Stimulated activated CD4-positive, alpha-beta T cell treated with anti-CD3 and anti-CD28 coated beads, Interleukin-15, amount 100 ng/mL, for 24 hours (primary cell): Measurements from ENCODE around the gene NAT16.
"Not testable (repeated sequence)": the region's sequence is repeated elsewhere in the genome, so short reads cannot be mapped to it uniquely, and the experiment has no call there.

ENCODE experiments used
- DNase-seq: peaks from one replicate; pipeline ENCODE4 v3.0.0-alpha.2; 2020

NAT16 gene

DNA sequence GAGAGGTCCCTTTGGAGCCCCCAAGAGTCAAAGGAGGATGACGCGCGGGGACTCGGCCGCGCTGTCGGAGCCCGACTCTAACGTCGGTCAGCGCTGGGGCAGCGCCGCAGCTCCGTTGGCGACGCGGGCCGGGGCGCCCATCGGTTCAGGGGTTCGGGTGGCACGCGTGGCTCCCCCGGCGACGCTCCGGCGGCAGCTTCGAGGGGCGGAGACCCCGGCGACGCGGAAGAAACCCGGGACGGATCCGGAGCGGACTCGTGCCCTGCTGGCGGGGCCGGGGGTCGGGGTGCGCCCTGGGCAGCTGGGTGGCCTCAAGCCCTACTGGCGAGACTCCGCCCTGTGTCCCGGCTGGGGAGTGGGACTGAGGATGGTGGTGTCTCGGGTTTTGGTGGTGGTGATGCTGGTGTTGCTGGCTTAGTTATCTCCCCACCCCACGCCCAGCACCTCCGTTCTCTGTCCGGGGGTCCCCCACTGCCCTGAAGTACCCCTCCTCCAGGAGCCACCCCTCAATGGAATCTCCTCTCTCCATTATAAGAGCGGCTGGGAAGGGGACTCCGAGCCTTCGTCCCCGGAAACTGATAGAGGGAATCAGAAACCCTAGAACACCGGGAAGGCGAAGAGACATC is at the start of gene NAT16:
Gene NAT16, minus strand, starts transcription at position 164 of the 626 bp plus-strand sequence. CDS start 5,486 bp downstream, outside the sequence.
- no peak for DNase-seq

DNA sequence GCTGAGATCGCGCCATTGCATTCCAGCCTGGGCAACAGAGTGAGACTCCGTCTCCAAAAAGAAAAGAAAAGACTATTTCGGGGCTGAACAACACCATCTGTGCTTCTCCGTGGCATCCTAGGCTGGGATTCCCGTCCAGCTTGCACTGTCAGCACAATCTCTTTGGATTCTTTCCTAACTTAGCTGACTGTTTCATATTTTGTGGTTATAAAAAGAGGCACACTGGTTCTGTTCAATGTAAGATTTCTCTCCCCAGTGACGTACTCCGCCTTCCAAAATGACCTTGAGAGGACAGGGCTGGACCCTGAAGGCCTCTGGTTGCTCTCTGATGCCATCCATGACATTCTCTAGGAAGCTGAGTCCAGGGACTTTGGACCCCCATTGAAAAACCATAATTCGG is 46.6 kb upstream of the NAT16 start:
- no peak for DNase-seq

DNA sequence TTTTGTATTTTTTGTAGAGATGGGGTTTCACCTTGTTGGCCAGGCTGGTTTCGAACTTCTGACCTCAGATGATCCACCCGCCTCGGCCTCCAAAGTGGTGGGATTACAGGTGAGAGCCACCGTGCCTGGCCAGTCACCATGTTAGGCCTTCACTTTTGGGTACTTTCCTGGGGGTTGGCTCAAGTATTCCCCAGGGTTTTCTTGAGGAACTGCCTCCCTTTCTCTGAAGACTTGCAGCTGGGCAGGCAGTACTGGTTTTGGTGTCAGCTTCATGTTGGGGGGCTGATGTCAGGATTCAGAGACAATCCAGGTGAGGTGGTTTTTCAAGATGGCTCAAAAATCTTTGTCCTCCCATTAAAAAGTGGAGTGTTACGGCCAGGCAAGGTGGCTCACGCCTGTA is 45.6 kb upstream of the NAT16 start:
- DNase-seq: no peak

DNA sequence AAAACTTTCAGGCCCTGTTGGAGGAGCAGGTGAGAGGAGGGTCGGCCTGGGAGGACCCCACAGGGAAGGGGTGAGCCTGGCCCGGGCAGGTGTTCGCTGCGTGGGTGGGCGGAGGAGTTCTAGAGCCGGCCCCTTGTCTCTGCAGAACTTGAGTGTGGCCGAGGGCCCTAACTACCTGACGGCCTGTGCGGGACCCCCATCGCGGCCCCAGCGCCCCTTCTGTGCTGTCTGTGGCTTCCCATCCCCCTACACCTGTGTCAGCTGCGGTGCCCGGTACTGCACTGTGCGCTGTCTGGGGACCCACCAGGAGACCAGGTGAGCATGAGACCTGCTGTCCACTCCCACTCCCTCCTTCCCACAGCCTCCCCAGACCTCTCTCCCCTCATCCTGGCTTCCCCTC is 43.4 kb upstream of the NAT16 start:
- no peak for DNase-seq

DNA sequence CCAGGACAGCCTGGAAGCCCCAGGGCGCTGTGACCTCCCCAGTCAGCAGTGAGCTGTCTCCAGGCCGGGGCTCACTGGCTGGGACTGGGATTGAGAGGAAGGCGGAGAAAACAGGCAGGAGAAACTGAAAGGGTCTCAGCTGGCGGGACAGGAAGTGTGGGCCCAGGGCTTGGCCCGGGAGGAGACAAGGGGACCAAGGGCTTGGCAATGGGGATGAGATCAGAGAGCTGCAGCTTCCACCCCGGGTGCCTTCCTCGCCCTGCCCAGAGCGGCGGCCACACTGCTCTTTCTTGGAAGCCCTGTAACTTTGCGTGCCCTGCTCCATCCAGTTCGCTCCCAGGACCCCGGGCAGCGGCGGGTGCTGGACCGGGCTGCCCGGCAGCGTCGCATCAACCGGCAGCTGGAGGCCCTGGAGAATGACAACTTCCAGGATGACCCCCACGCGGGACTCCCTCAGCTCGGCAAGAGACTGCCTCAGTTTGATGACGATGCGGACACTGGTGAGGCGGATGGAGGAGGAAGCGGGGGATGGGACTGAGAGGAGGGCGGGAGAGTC is 42.3 kb upstream of the NAT16 start:
- no peak for DNase-seq

DNA sequence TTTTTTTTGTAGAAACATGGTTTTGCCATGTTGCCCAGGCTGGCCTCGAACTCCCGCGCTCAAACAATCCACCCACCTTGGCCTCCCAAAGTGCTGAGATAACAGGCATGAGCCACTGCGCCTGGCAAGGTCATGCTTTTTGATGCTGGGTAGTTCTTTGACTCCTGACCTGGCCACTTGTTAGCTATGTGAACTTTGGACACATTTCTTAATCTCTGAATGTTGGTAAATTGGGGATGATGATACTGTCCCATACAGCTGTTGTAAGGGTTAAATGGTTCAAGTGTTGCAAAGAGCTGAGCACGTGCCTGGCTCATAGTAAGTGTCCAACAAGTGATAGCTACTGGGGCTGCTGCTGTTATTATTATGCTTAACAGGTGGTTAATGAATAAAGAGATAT is 40.2 kb upstream of the NAT16 start:
- DNase-seq: no peak

DNA sequence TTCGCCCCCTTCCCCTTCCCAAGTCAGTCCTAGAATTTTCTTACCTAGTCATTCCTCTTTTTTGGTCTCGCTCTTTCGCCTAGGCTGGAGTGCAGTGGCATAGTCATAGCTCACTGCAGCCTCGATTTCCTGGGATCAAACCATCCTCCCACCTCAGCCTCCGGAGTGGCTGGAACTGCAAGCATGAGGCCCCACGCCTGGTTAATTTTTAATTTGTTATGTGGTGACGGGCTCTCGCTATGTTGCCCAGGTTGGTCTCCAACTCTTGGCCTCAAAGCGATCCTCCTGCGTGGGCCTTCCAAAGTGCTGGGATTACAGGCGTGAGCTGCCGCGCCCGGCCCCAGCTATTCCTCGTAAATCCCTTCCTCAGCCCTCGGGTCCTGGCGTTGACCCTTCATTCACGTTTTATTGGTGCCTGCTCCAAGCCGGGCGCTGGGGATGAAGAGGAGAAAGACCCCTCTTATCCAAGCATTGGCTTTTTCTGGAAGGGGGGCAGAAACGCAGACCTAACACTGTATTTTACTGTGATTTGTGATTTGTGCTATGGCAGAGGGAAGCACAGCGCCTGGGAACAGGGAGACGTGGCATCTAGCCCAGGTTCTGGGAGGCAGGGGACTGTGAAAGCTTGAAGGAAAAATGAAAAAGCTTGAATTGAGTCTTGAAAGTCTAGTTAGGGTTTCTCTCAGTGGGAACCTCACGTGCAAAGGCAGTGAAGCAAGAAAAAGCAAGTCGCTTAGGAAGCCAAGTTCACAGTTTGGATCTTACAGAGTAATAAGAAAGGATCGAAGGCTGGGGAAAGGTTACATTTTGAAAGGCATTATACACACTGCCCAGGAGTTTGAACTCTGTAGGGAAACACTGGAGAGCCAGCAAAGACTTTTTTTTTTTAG is 38.4 kb upstream of the NAT16 start:
- DNase-seq: no peak

DNA sequence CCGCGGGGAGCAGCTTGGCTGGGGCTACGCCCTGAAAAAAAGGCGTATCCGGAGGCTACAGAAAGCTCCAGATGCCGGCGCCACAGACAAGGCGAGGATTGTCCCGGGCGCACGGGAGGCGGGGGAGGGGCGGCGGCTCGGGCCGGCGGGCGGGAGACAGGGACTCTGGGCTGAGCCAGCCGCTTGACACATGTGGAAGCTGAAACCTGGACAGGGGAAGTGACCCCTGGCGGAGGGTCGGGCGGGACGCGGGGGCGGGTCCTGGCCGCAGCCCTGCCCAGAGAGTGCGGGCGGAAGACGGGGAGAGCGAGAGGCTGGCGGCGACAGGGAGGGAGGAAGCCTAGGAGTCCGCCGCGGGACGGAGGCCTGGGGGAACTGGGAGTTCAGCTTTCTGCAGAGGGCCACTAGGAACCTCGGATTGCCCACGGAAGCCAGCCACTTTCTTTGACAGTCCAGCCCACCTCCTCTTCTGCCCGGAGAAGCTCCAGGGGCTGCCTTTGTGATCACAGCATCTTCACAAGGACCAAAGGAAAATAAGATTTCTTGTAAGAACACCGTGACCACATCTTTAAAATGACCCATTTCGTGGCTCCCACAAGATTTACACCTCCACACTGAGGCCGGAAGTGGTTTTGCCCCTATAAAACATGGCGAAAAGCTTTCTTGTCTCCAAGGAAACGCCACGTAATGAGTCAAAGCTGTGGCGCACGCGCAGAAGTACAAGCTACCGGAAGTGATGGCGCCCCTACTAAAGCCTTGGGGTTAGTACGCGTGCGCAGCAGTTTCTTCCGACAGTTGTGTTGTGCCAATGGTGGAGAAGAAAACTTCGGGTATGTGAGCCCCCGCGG is 37.5 kb upstream of the NAT16 start, which contains the start of the genes PLOD3 and ZNHIT1:
Gene PLOD3, minus strand, starts transcription at position 194 of the 848 bp plus-strand sequence. CDS start 307 bp downstream, outside the sequence.
Gene ZNHIT1, plus strand, starts transcription at position 778 of the 848 bp plus-strand sequence. Its CDS starts 31 bp downstream, at position 809.
- DNase-seq: peak; percentile 96

DNA sequence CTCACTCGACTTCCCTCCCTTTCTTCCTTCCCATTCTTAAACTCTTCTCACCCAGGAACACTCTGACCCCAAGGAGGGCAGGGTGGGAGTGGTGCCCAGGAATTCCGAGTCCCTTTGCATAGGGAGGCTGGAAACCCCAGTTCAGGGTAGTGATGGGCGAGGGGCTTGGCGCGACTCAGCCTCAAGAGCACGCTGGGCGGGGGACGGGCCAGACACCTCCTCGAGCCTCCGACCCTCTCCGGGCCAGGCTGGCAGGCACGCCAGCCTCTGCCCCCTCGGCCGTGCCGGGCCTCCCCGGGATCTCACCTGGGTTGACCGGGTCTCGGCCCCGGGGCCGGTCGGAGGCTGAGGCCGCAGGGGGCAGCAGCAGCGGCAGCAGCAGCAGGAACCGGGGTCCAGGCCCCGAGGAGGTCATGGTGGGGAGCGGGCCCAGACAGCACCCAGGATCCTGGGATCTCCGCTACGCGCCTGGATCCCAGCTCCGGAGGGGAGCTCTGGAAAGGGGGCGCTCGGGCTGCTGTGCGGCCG is 36.8 kb upstream of the NAT16 start:
- DNase-seq: peak; percentile 29

DNA sequence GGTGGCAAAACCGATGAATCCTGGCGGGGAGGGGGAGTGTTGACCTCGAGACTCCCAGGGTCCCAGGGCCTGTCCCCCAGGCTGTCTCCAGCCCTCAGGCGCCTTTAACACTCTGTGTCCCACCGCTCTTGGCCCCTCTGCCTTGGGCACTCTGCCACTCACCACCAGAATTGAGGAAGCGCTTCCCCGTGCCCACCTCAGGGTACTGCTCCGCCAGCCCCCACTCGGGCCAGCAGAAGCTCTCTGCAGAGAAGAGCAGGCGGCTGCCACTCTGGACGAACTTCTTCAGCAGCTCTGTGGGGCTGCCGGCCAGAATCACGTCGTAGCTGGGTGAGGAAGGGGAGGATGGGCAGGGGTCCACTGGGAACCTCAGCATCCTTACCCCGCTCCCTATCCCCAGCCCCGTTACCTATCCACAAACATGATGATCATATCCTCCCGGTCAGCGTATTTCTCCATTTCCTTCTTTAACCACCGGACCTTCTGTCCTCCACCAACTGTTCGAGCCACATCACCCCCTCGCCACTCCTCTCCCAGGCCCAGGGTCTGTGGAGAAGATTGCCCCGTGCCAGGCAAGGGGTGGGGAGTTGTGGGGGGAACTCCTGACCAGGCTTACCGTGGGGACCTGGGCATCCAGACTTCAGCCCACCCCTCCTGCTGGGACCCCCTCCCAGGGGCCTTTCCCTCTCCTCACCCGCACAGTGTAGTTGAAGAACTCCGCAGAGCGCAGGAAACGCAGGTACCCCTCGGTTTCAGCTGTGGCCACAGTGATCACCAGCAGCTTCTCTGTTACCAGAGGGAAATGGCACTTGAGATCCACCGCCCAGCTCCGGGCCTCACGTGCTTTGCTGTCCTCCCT is 36.1 kb upstream of the NAT16 start:
- no peak for DNase-seq

DNA sequence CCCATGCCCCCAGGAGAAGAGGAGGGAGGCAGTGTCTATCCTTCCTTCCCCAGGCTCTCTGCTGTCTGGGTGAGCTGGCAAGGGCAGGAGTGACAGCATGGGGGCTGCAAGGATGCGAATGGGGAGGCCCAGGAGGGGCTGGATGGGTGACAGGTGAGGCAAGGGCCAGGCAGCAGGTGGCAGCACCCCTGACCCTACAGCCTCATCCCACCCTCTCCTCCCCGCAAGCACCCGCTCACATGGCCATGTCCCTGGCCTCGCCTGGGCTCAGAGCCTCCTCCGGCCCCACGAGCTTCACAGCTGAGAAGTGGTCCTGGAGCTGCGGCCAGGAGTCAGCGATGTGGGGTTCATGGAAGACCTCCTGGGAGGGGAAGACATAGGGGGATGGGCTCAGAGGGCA is 31.9 kb upstream of the NAT16 start:
- no peak for DNase-seq

DNA sequence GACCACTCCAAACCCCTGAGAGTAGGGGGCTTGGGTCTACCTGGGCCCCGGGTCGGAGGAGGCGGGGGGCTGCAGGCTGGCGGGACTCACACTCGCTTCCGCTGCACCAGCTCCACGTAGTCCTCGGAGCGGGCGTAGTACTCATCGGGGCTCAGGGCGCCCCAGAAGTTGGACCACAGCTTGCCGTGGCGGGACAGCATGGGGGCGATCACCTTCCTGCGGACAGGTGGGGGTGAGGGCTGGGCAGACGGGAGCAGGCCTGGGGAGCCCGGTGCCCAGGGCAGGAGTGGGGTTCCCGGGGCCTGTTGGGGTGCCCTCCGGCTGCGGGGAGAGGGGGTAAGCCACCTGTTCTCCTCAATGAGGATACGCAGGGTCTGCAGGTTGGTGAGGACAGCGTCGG is 31.4 kb upstream of the NAT16 start:
- no peak for DNase-seq

DNA sequence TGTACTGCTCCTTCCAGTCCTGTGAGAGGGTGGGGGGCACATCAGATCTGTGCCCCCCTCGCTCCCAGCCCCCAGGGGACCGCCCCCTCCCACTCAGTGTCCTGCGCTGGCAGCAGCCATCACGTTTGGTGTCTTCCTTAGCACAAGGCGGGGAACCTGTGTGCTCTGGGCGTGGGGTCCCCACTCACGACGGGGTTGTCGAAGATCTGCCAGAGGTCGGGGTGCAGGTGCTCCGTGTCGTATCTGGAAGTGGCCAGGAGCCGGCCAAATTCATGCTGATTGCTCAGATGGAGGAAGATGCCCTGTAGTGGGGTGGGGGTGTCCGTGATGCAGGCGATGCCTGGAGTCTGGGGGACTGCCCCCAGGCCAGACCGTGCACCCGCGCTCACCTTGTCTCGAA is 30.1 kb upstream of the NAT16 start:
- DNase-seq: no peak

DNA sequence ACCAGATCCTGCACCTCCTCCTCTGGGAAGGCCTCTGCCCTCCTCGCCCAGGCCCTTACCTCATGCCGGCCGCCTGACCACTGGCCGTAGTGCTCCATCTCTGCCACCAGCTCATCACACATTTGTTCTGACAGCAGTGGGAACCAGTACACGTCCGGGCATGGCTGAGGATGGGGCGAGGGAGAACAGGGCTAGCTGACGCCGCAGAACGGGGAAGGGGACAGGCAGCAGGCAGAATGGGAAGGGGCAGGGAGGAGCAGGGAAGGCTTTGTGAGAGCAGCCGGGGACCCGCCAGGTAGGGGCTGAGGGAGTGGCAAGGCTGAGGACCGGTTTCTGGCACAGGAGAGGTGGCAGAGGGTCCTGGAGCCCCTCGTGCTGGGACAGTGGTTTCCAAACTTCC is 28.7 kb upstream of the NAT16 start:
- no peak for DNase-seq

DNA sequence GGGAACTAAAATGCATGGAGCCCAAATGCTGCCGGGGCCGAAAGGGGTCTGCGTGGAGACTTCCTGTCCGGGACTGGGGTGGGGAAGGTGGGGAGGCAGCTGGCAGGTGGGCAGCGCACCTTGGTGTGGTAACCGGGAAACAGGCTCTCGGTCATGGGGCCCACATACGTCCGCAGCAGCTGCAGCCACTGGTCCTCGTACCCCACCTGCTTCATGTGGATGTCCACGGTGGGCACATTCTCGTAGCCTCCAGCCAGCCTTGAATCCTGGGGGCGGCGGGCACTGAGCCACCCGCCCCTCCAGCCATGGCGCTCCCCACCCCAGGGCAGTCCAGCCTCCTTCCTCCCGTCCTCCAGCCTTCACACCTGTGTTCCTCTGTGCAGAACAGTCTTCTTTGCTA is 27.4 kb upstream of the NAT16 start:
- DNase-seq: no peak

DNA sequence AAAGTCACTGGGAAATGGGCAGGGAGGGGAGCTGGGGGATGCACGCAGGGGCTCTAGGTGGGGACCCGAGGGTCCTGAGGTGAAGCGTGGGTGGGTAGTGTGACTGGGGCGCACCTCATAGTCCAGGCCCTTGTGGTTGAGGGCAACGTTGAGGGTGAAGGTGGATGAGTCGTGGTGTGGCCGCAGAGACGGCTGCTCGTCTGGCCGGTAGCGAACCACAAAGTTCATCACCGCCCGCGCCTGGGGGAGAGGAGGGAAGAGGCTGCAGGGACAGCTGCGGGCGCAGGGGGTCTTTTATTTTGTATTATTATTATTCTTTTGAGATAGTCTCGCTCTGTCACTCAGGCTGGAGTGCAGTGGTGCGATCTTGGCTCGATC is 26.6 kb upstream of the NAT16 start:
- DNase-seq: no peak

DNA sequence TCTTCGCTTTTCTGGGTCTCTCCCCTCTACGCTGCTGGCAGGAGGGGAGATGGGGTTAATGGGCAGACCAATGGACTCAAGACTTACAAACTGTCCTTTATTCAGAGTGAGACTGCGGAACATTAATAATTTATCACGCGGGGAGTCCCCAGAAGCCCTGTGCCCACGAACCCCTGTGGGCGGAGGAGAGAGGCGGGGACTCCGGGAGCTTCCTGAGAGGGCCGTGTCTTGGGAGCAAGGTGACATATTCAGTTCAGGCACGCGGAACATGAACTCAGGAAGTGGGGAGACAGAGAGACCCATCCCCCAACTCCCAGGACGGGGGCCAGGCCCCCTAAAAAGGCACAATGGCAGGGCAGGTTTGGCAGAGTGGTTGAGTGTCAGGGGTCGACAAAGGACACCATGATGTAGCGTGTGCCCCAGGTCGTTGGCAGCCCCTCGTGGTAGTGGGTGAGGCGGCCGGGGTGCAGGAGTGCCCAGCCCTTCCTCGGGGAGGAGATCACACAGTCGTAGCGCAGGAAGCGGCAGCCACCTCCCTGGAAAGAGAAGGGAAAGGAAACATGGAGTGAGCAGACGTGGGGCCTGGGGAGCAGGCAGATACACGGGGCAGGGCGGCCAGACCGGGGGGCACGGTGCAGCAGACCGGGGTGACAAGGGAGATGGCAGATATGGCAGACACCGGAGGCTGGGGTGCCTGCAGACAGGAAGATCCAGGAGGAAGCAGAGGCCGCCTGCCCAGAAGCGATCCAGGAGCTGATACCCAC is 26.0 kb upstream of the NAT16 start:
- DNase-seq: no peak

DNA sequence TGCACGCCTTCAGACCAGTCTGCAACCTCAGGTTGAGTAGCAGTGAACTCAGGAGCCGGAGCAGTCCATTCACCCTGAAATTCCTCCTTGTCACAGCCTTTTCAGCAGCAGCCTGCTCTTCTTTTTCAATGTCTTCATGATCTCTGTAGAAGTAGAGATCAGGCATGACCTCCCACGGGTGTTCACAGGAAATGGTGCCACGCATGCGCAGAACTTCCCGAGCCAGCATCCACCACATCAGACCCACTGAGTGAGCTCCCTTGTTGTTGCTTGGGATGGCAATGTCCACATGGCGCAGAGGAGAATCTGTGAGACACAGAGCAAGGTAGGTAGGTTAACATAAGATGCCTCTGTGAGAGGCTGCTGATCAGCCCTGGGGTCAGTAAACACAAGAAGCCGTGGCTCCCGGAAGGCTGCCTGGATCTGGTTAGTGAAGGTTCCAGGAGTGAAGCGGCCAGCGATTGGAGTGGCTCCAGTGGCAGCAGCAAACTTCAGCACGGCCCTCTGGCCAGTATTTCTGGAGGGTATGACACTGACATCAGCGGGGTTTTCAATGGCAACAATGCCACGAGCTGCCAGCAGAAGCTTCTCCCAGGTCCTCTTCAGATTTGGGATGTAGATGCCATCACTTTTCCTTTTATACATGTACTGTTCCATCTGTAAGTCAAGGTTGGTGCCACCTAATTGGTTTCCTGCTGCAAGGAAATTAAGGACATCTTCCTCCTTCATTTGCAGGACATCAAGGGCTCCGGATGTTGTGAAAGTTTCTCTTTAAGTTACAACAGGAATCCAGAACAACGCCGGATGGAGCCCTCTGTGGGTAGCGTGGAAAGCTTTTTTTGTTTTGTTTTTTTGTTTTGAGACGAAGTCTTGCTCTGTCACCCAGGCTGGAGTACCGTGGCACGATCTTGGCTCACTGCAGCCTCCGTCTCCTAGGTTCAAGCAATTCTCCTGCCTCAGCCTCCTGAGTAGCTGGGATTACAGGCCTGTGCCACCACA is 23.9 kb upstream of the NAT16 start:
- not testable (repeated sequence) for DNase-seq

DNA sequence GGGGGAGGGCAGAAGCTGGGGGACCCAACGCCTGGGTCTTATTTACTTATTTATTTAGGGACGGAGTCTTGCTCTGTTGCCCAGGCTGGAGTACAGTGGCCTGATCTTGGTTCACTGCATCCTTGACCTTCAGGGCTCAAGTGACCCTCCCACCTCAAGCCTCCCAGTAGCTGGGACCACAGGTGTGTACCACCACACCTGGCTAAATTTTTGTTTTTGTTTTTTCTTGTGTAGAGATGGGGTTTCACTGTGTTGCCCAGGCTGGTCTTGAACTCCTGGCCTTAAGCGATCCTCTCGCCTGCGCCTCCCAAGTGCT is 22.5 kb upstream of the NAT16 start:
- no peak for DNase-seq
